Vagina (tissue), 2 donors: ENCODE measurements around the gene ZBTB16.

Experiments used
- POLR2A ChIP-seq, 2 donors: fragments of 450-650 bp; IDR thresholded peaks; one replicate each; pipeline ENCODE4 v1.6.1; 2017; ENCODE audit warnings: antibody characterized with exemption in 2 of 2, mild to moderate bottlenecking in 2 of 2, moderate library complexity in 2 of 2
- TF ChIP-seq, protein P1 (sequence below), 3 experiments: fragments of 450-650 bp in 2 of 3; fragments of 200-600 bp in 1 of 3; sonication (generic) in 1 of 3; IDR thresholded peaks; one replicate each; pipeline ENCODE4 v1.5.1; 2017 to 2019; ENCODE audit warnings: antibody characterized with exemption in 3 of 3, mild to moderate bottlenecking in 2 of 3, moderate library complexity in 2 of 3

DNA sequence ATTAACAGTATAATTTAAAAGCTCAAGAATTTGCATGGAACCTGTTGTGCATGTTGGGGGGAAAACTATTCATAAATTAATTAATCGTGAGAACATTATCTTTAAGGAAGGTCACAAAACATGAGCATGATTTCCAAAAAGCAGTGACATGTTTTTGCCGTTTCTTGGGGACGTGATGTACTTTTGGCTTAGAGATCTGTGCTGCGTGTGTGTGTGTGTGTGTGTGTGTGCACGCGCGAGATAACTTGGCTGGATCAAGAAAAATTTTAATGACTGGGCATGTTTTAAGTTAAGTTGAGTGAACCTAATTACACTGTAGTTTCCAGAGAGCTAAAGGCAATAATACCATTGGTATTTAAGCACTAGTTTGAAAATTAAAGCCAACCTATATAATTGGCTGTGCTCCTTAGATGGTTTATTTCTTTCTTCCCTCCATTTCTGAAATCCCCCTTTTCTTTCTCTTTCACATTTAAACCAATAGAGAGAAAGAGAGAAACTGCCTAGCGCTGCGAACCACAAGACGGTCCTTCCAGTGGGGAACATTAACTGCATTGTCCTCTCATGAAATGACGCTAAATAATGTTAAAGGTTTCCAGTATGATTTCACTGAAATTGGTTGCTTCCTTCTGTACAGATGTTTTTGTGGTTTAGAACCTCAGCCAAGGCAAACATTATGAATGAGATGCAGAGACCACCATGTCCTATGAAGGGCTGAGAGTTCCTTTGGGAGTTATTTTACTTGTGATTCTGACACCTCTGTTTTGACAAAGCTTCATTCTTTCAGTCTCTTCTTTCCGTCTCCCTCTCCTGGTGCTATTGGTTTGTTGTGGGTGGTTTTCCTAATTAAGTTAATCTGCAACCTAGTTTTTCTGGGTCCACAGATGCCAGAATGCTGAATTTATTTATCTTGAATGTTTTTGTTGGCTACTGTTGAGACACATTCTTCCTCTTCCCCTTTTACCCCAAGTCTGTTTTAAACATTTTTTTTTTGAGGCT is 51.7 kb downstream of the ZBTB16 start:
- TF ChIP-seq, protein P1, sequence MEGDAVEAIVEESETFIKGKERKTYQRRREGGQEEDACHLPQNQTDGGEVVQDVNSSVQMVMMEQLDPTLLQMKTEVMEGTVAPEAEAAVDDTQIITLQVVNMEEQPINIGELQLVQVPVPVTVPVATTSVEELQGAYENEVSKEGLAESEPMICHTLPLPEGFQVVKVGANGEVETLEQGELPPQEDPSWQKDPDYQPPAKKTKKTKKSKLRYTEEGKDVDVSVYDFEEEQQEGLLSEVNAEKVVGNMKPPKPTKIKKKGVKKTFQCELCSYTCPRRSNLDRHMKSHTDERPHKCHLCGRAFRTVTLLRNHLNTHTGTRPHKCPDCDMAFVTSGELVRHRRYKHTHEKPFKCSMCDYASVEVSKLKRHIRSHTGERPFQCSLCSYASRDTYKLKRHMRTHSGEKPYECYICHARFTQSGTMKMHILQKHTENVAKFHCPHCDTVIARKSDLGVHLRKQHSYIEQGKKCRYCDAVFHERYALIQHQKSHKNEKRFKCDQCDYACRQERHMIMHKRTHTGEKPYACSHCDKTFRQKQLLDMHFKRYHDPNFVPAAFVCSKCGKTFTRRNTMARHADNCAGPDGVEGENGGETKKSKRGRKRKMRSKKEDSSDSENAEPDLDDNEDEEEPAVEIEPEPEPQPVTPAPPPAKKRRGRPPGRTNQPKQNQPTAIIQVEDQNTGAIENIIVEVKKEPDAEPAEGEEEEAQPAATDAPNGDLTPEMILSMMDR (IDR thresholded peaks at IDR 0.05): no peak
- TF ChIP-seq POLR2A (IDR thresholded peaks at IDR 0.05): no peak
